ENCODE measurements around the gene KCNH2. TPM values are rescaled to one million over a fixed set of nuclear protein-coding genes. Genes with fewer than 3 reads are reported as not detected.

Gene KCNH2
- total RNA-seq, 1 donor from 2014 or later = 2.1 TPM

- Histone ChIP-seq H3K36me3 (ENCODE audit: control insufficient read depth, insufficient read depth, low read length) (no peaks in the 10 kb centered on the region), H3K4me3 (ENCODE audit: low read depth, low read length) (no peak overlapping the region), H3K27me3 (ENCODE audit: control insufficient read depth, insufficient read depth, low read length) (peaks cover 64% of the 10 kb centered on the region)
- no peak for TF ChIP-seq CTCF (IDR thresholded peaks at IDR 0.05; ENCODE audit: insufficient read depth, low read length, poor library complexity, severe bottlenecking)
- DNase-seq (ENCODE audit: low read depth) = no peak
Measured at GRCh38 chr7:151016505-151016904, 38.4 kb upstream of the KCNH2 start.

GRCh38 chr7:151015967-151016366 is 37.8 kb upstream of the KCNH2 start:
- Histone ChIP-seq H3K27me3 (ENCODE audit: control insufficient read depth, insufficient read depth, low read length) (peaks cover 64% of the 10 kb centered on the region), H3K4me3 (ENCODE audit: low read depth, low read length) (no peak overlapping the region), H3K36me3 (ENCODE audit: control insufficient read depth, insufficient read depth, low read length) (no peaks in the 10 kb centered on the region)
- DNase-seq (ENCODE audit: low read depth) = no peak
- no peak for TF ChIP-seq CTCF (IDR thresholded peaks at IDR 0.05; ENCODE audit: insufficient read depth, low read length, poor library complexity, severe bottlenecking)

GRCh38 chr7:151014950-151015349 is 36.8 kb upstream of the KCNH2 start:
- TF ChIP-seq CTCF (IDR thresholded peaks at IDR 0.05; ENCODE audit: insufficient read depth, low read length, poor library complexity, severe bottlenecking) = no peak
- peaks cover 66% of the 10 kb centered on the region for H3K27me3 ChIP-seq (ENCODE audit: control insufficient read depth, insufficient read depth, low read length)
- no peak for DNase-seq (ENCODE audit: low read depth)
- no peaks in the 10 kb centered on the region for H3K36me3 ChIP-seq (ENCODE audit: control insufficient read depth, insufficient read depth, low read length)
- no peak overlapping the region for H3K4me3 ChIP-seq (ENCODE audit: low read depth, low read length)

- H3K36me3 ChIP-seq (ENCODE audit: control insufficient read depth, insufficient read depth, low read length) = no peaks in the 10 kb centered on the region
- peak overlapping the region; percentile 24 for H3K4me3 ChIP-seq (ENCODE audit: low read depth, low read length)
- no peak for TF ChIP-seq CTCF (IDR thresholded peaks at IDR 0.05; ENCODE audit: insufficient read depth, low read length, poor library complexity, severe bottlenecking)
- peaks cover 59% of the 10 kb centered on the region for H3K27me3 ChIP-seq (ENCODE audit: control insufficient read depth, insufficient read depth, low read length)
- no peak for DNase-seq (ENCODE audit: low read depth)
Measured at GRCh38 chr7:151013733-151014497, 35.8 kb upstream of the KCNH2 start.

GRCh38 chr7:151013356-151013732 is 35.2 kb upstream of the KCNH2 start:
- Histone ChIP-seq H3K4me3 (ENCODE audit: low read depth, low read length) (peak overlapping the region; percentile 24), H3K27me3 (ENCODE audit: control insufficient read depth, insufficient read depth, low read length) (peaks cover 56% of the 10 kb centered on the region), H3K36me3 (ENCODE audit: control insufficient read depth, insufficient read depth, low read length) (no peaks in the 10 kb centered on the region)
- DNase-seq (ENCODE audit: low read depth) = no peak
- TF ChIP-seq CTCF (IDR thresholded peaks at IDR 0.05; ENCODE audit: insufficient read depth, low read length, poor library complexity, severe bottlenecking) = no peak

- Histone ChIP-seq H3K36me3 (ENCODE audit: control insufficient read depth, insufficient read depth, low read length) (no peaks in the 10 kb centered on the region), H3K27me3 (ENCODE audit: control insufficient read depth, insufficient read depth, low read length) (peaks cover 52% of the 10 kb centered on the region), H3K4me3 (ENCODE audit: low read depth, low read length) (no peak overlapping the region)
- no peak for DNase-seq (ENCODE audit: low read depth)
- TF ChIP-seq CTCF (IDR thresholded peaks at IDR 0.05; ENCODE audit: insufficient read depth, low read length, poor library complexity, severe bottlenecking) = peak; percentile 80
Measured at GRCh38 chr7:151012911-151013347, 34.8 kb upstream of the KCNH2 start.

All from kidney epithelial cell (primary cell).